GM19438 (cell line): Measurements from ENCODE around the gene IFT20.
"Not testable (repeated sequence)": the region's sequence is repeated elsewhere in the genome, so short reads cannot be mapped to it uniquely, and the experiment has no call there.

Source experiments
- ATAC-seq: cut with Tn5 transposase; IDR thresholded peaks from one replicate; pipeline ENCODE4 v1.9.1; 2021; ENCODE audit warnings: low read depth; ENCODE audit not compliant: unreplicated experiment

Gene IFT20

GRCh38 chr17:28317099-28317965, 17.9 kb downstream of the IFT20 start:
- no peak for ATAC-seq

- ATAC-seq, result no peak
Measured at GRCh38 chr17:28315846-28316705, 19.2 kb downstream of the IFT20 start.

- no peak for ATAC-seq
Measured at GRCh38 chr17:28313841-28314240, 21.4 kb downstream of the IFT20 start.

GRCh38 chr17:28306954-28307401, 28.3 kb downstream of the IFT20 start:
- ATAC-seq, result no peak

GRCh38 chr17:28298449-28298848, 36.8 kb downstream of the IFT20 start:
- ATAC-seq, result no peak

- no peak for ATAC-seq
Measured at GRCh38 chr17:28295677-28296578, 39.3 kb downstream of the IFT20 start.

GRCh38 chr17:28293994-28294393, 41.3 kb downstream of the IFT20 start:
- no peak for ATAC-seq

- ATAC-seq, result not testable (repeated sequence)
Measured at GRCh38 chr17:28292878-28293277, 42.4 kb downstream of the IFT20 start.

GRCh38 chr17:28291780-28292330, 43.4 kb downstream of the IFT20 start:
- ATAC-seq, result no peak

- ATAC-seq, result no peak
Measured at GRCh38 chr17:28290703-28291102, 44.6 kb downstream of the IFT20 start.

GRCh38 chr17:28285965-28286364, 49.3 kb downstream of the IFT20 start:
- no peak for ATAC-seq

GRCh38 chr17:28282596-28282995, 52.7 kb downstream of the IFT20 start:
- ATAC-seq, result no peak

- ATAC-seq, result no peak
Measured at GRCh38 chr17:28280826-28281225, 54.4 kb downstream of the IFT20 start.

- ATAC-seq, result no peak
Measured at GRCh38 chr17:28279411-28279810, 55.9 kb downstream of the IFT20 start.
